Neural progenitor cell (in vitro differentiated cells): ENCODE measurements around the gene MCRIP1.

Experiments used
- CTCF ChIP-seq: fragments of 200-600 bp; sonication (generic); IDR thresholded peaks from 2 replicates; pipeline ENCODE4 v1.5.1; 2017; ENCODE audit warnings: antibody characterized with exemption, mild to moderate bottlenecking
- EZH2 ChIP-seq: fragments of 200-600 bp; sonication (generic); IDR thresholded peaks from 2 replicates; pipeline ENCODE4 v1.6.1; 2017; ENCODE audit warnings: antibody characterized with exemption, mild to moderate bottlenecking, moderate library complexity
- EZH2phosphoT487 ChIP-seq: fragments of 200-600 bp; sonication (generic); IDR thresholded peaks from 2 replicates; pipeline ENCODE4 v1.6.1; 2017; ENCODE audit warnings: antibody characterized with exemption

DNA sequence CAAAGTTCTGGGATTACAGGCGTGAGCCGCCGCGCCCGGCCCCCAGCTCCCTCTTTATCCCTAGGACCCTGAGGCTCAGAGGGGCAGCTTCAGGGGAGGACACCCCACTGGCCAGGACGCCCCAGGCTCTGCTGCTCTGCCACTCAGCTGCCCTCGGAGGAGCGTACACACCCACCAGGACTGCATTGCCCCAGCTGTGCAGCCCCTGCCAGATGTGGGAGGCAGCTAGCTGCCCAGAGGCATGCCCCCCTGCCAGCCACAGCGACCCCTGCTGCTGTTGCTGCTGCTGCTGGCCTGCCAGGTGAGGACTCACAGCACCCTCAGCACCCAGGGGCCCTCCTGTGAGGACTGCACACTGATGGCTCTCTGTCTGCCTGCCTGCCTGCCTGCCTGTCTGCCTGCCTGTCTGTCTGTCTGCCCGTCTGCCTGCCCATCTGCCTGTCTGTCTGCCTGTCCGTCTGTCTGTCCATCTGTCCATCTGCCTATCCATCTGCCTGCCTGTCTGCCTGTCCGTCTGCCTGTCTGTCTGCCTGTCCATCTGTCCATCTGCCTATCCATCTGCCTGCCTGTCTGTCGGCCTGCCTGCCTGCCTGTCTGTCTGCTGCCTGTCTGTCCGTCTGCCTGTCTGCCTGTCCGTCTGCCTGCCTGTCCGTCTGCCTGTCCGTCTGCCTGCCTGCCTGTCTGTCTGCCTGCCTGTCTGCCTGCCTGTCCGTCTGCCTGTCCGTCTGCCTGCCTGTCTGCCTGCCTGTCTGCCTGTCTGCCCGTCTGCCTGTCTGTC lies 24.1 kb downstream of the MCRIP1 start:
- TF ChIP-seq CTCF (no peak), EZH2phosphoT487 (no peak), EZH2 (no peak)
